ENCODE measurements around the gene SERINC4.

DNA sequence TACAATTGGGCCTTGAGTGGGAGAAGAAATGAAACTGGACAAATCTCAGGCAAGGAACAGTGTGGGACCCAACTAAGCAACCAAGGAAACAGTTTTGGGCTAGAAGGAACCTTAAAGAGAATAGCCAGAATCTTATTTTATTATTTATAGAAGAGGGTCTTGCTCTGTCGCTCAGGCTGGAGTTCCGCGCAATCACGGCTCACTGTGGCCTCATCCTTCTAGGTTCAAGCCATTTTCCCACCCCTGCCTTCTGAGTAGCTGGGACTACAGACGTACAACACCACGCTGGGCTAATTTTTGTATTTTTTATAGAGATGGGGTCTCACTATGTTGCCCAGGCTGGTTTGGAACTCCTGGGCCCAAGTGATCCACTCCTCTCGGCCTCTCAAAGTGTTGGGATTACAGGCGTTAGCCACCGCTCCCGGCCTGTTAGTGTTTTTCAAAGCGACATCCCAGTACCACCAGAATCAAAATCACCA, 26.0 kb upstream of the SERINC4 start:
- TF ChIP-seq CTCF (IDR thresholded peaks at IDR 0.05; ENCODE audit: extremely low read depth in 1 of 2, insufficient read depth in 1 of 2, low read depth in 1 of 2, low read length in 2 of 2) (no peak), EZH2 (IDR thresholded peaks at IDR 0.05; ENCODE audit: borderline replicate concordance, low read depth, low read length, severe bottlenecking) (no peak), MYC (IDR thresholded peaks at IDR 0.05; ENCODE audit: low read depth, low read length) (no peak)

All from endothelial cell of umbilical vein (primary cell).